Neutrophil (primary cell): ENCODE results near the gene MBOAT1.
A peak's percentile ranks its signal among the peaks of the same experiment; 100 is the strongest.
"Not testable (repeated sequence)": the region's sequence is repeated elsewhere in the genome, so short reads cannot be mapped to it uniquely, and the experiment has no call there.

Source experiments
- H3K27ac ChIP-seq: fragments of 200-600 bp; sonication (generic); 2 replicates; pipeline ENCODE4 v1.5.1; 2016; ENCODE audit warnings: mild to moderate bottlenecking, moderate library complexity
- H3K27me3 ChIP-seq: fragments of 200-600 bp; sonication (generic); 2 replicates; pipeline ENCODE4 v1.6.0; 2016; ENCODE audit warnings: mild to moderate bottlenecking
- H3K36me3 ChIP-seq: fragments of 200-600 bp; sonication (generic); 2 replicates; pipeline ENCODE4 v1.5.1; 2017
- H3K4me1 ChIP-seq, 2 experiments: fragments of 200-600 bp in 1 of 2; sonication (generic) in 1 of 2; 1 replicate in 1 of 2; 2 replicates in 1 of 2; pipeline versions ENCODE4 v1.5.1 to v1.6.1; 2013 to 2016; ENCODE audit warnings: low read depth in 1 of 2, low read length in 1 of 2, mild to moderate bottlenecking in 1 of 2, moderate library complexity in 1 of 2; ENCODE audit not compliant: control insufficient read depth in 1 of 2, insufficient read depth in 1 of 2
- H3K4me3 ChIP-seq, 2 experiments: fragments of 200-600 bp in 1 of 2; sonication (generic) in 1 of 2; 1 replicate in 1 of 2; 2 replicates in 1 of 2; pipeline ENCODE4 v1.5.1; 2013 to 2016; ENCODE audit warnings: low read depth in 1 of 2, low read length in 1 of 2, mild to moderate bottlenecking in 1 of 2, moderate library complexity in 1 of 2
- H3K9me3 ChIP-seq: fragments of 200-600 bp; sonication (generic); 2 replicates; pipeline ENCODE4 v1.5.1; 2016
- TF ChIP-seq, protein P1 (sequence below): fragments of 200-600 bp; sonication (generic); IDR thresholded peaks from 2 replicates; pipeline ENCODE4 v1.5.1; 2016; ENCODE audit warnings: antibody characterized with exemption

MBOAT1 gene

DNA sequence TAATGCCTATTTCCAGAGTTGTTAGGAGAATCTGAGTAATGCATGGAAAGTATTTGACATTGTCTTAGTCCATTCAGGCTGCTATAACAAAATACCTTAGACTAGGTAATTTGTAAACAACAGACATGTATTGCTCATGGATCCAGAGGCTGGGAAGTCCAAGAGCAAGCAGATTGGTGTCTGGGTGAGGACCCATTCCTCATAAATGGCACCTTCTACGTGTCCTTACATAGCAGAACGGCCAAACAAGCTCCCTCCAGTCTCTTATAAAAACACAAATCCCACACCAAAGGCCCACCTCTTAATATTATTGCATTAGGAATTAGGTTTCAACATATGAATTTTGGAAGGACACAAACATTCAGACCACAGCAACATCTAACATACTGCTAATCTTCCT lies 30.2 kb downstream of the MBOAT1 start:
- TF ChIP-seq, protein P1, sequence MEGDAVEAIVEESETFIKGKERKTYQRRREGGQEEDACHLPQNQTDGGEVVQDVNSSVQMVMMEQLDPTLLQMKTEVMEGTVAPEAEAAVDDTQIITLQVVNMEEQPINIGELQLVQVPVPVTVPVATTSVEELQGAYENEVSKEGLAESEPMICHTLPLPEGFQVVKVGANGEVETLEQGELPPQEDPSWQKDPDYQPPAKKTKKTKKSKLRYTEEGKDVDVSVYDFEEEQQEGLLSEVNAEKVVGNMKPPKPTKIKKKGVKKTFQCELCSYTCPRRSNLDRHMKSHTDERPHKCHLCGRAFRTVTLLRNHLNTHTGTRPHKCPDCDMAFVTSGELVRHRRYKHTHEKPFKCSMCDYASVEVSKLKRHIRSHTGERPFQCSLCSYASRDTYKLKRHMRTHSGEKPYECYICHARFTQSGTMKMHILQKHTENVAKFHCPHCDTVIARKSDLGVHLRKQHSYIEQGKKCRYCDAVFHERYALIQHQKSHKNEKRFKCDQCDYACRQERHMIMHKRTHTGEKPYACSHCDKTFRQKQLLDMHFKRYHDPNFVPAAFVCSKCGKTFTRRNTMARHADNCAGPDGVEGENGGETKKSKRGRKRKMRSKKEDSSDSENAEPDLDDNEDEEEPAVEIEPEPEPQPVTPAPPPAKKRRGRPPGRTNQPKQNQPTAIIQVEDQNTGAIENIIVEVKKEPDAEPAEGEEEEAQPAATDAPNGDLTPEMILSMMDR: no peak
- no peaks in the 10 kb centered on the region for H3K27me3 ChIP-seq
- no peak overlapping the region for H3K4me3 ChIP-seq
- H3K4me1 ChIP-seq: peaks cover 3% of the 10 kb centered on the region in 2 experiments
- no peaks in the 10 kb centered on the region for H3K9me3 ChIP-seq
- H3K27ac ChIP-seq: no peak overlapping the region
- peaks cover 23% of the 10 kb centered on the region for H3K36me3 ChIP-seq

DNA sequence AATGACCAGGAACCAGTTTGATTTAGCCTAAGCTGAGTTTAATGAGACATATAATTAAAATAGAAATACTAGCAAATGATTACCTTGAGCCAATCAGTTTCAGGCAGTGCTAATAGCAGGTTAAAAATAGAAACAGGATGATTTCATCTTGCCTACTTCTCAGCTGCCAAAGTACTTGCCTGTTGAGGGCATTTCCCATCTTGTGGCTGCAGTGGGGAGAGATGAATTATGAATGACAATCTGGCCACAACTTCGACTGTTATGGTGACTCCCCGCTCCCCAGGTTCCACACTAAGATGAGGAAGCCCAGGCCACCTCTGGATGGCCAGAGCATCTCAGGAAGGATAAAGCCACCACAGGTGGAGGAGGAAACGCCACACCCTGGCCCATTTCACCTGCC lies 31.3 kb downstream of the MBOAT1 start:
- no peaks in the 10 kb centered on the region for H3K9me3 ChIP-seq
- no peak overlapping the region for H3K4me3 ChIP-seq
- no peaks in the 10 kb centered on the region for H3K27me3 ChIP-seq
- TF ChIP-seq, protein P1: no peak
- H3K36me3 ChIP-seq: peaks cover 11% of the 10 kb centered on the region
- peaks cover 3% of the 10 kb centered on the region in 2 experiments for H3K4me1 ChIP-seq
- no peak overlapping the region for H3K27ac ChIP-seq

DNA sequence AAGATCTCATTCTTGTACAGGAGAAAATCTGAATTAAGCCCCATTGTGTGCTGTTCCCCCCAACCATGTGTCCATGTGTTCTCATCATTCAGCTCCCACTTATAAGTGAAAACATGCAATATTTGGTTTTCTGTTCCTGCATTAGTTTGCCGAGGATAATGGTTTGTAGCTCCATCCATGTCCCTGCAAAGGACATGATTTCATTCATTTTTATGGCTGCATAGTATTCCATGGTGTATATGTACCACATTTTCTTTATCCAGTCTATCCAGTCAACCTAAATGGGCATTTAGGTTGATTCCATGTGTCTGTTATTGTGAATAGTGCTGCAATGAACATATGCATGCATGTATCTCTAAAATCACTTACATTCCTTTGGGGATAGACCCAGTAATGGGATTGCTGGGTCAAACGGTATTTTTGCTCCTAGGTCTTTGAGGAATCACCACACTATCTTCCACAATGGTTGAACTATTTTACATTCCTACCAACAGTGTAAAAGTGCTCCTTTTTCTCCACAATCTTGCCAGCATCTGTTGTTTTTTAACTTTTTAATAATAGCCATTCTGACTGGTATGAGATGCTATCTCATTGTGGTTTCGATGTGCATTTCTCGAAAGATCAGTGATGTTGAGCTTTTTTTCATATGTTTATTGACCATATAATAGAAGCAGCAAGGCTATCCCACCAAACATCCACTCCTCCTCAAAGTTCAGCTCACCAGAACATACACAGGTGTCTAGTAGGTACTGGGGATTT lies 32.8 kb downstream of the MBOAT1 start:
- H3K4me1 ChIP-seq: peaks cover 11 to 16% of the 10 kb centered on the region in 2 experiments
- H3K36me3 ChIP-seq, H3K27me3 ChIP-seq, H3K4me3 ChIP-seq, H3K27ac ChIP-seq, H3K9me3 ChIP-seq: not testable (repeated sequence)

DNA sequence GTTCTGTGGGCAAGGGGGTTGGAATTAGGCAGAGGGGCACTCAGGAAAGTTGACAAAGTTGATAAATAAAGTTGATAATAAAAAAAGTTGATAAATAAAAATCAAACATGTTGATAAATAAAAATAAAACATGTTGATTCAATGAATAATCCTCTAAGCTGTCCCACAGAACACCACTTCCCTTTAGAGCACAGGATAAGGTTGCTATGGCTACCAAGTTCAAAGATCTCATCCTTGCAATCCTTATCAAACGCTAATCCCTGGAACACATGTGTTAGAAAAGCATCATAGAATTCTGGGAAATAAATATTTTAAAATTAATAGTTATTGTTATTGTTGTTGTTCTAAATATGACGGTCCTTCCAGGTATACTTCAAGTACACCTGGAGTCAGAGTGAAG lies 33.9 kb downstream of the MBOAT1 start:
- Histone ChIP-seq H3K27ac (no peak overlapping the region), H3K27me3 (no peaks in the 10 kb centered on the region), H3K36me3 (peaks cover 5% of the 10 kb centered on the region), H3K4me1 (peaks cover 23 to 25% of the 10 kb centered on the region in 2 experiments), H3K9me3 (no peaks in the 10 kb centered on the region), H3K4me3 (no peak overlapping the region)
- TF ChIP-seq, protein P1: no peak

DNA sequence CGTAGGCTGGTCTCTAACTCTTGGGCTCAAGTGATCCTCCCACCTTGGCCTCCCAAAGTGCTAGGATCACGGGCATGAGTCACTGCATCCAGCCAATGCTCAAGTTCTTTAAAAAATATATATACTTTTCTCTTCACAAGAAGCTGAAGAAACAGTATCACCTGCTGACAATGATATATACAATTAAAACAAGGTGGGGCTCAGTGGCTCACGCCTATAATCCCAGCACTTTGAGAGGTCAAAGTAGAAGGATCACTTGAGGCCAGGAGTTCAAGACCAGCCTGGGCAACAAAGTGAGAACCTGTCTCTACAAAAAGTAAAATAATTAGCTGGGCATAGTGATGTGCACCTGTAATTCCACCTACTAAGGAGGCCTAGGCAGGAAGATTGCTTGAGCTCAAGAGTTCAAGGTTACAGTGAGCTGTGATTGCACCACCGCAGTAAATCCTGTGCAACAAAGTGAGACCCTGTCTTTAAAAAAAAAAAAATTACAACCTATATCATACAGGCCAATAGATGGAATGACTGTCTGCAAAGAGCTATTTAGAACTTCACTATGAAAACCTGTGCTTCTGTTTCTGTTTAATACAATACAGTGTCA lies 36.4 kb downstream of the MBOAT1 start:
- Histone ChIP-seq H3K4me3 (no peak overlapping the region), H3K27ac (peak overlapping the region; percentile 88), H3K36me3 (peaks cover 5% of the 10 kb centered on the region), H3K9me3 (no peaks in the 10 kb centered on the region), H3K4me1 (peaks cover 28 to 40% of the 10 kb centered on the region in 2 experiments), H3K27me3 (no peaks in the 10 kb centered on the region)
- TF ChIP-seq, protein P1: no peak
